Measurements from ENCODE around the gene LINC01488.

LINC01488 gene

DNA sequence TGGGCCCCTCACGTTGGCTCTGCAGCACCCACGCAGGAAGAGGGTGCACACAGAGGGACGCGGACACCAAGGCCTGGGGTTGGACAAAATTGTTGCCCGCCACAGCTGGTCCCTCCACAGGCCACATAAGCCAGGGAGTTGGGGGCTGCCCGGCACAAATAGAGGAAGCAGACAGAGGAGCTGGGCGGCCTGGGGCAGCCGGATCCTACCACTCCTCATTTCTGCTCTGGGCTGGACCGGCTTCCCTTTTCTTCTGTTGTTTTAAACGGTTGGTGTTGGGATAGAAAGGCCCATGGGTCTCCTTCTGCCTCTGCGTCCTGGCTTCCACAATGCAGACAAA lies 36.4 kb upstream of the LINC01488 start:
- no peak for DNase-seq (ENCODE audit: low read depth in 2 of 2)

DNA sequence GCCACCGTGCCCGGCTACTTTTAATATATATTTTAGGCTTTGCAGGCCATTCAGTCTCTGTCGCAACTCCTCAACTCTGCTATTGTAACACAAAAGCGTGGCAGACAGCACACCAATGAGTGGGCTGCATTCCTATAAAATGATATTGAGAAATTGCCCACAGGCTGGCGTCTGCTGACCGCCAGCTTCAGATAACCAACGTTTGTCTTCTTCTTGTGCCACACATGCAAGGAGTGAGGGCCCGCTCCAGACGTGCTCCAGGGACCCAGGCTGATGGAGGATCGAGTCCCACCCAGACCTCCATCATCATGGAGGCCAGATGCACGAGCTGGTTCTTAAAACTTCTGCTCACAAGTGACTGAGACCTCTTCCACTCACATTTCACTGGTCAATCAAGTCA lies 35.4 kb upstream of the LINC01488 start:
- DNase-seq (ENCODE audit: low read depth in 2 of 2), result no peak

DNA sequence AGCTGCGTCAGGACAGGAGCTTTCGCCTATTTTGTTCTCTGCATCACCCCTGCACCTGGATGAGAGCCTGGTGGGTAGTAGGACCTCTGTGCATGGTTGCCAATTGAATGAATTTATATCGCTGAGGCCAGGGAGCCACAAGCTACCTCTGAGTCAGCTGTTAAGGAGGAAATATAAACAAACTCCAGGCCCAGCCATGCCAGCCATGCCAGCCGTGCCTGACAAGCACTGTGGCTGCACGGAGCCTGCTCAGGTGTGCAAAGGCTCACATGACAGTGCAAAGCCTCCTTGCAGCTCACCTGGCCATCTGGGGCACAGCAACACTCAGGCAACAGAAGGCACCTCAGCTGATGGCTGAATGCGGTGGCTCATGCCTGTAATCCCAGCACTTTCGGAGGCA lies 33.7 kb upstream of the LINC01488 start:
- DNase-seq (ENCODE audit: low read depth in 2 of 2), result no peak

DNA sequence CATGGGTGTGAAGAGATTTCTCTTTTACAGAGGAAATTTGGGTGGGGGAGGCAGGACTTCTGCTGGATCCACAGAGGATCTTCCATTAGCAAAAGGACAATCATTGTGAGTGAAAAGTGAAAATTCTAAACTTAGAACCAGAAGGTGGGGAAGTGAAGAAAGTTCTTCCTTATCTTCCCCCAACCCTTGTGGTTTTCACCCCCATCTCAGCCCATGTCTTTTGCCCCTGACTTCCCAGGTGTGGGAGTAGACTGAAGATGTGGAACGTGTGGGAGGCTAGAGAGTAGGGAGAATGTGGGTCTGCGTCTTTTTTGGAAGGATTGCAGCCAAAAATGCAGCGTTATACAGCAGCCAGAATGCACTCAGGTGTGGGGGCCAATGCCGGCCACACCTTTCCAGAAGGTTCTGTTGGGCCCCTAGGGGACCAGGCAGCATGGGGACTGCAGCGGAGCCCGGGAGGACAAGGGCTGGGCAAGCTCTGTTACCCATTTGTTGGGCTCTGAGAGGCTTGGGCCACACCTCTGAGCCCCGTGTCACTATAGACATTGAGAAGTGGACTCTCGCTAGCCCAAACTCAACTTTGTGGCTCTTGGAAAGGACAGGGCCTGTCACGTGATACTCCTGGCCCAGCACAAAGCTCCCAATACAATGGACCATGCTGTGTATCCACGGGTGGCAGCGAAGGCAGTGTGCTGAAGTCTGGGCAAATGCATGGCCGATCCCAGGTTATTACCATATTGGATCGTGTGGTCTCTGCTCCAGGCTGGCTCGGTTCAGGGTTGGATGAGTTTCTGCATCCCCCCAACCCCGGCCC lies 32.8 kb upstream of the LINC01488 start:
- DNase-seq (ENCODE audit: low read depth in 2 of 2), result no peak

DNA sequence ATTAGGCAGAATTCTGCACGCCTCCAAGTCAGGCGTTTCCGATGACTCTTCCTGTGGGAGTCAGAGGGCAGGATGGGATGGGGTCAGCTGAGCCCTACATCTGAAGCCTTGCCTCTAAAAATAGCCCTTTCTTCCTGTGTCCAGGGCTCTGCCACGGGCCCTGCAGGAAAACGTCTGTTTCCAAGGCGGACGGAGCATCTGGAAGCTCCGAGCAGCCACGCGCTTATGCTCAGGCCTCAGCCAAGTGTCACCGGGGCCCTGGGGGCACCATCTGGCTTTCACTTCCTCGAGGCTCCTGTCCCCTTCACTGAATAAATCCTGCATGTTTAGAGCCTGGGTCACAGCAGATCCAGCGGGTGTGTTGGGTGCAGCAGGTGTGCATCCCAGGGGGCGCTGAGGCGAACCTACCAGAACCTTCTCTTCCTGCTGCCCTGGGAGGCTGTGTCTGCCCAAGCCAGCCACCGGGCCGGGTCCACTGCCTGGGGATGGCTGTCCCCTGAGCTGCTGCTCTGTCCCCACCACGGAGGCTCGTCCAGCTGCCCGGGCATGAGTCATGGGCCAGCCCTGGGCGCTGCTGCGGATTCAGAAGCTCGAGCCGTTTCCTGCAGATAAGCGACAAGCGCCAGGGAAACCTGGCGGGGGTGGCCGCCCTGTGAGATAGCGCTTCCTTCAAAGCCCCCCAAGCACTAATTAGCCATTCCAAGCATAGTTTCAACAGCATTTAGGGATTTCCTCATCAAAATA lies 32.0 kb upstream of the LINC01488 start:
- no peak for DNase-seq (ENCODE audit: low read depth in 2 of 2)

DNA sequence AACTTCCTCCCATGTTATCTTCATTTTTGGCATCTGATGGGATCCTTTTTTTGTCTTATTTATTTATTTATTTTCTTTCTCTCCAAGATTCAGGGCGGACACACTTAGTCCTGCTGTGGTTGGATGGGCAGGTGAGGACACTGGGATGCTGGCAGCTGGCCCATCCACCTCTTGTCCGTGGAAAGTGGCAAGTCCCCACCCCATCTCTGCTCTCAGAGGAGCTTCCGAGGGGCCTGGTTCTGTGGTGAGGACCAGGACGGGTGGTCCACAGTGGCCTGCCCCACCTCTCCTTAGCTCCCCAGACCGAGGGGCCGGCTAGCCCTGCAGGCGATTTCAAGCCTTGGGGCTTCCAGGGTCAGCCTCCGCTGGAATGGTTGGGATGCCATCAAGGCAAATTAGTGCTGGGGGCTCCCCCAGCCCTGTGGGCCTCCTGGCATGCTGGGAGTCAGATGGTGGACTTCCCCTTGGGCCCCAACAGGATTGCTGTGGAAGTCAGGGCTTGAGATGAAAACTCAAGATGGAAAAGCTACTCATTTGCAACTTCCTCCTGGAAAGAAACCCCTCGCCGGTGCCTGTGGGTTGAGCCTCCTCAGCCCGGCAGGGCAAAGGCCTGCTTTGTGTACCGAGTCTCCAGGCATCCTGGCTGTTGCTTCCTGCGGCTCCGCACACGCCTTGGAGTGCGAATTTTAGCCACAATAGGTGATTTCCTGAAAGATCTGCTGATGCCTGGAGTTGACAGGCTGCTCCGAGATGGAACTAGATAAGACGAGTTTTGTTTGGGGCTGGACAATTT lies 31.2 kb upstream of the LINC01488 start:
- DNase-seq (ENCODE audit: low read depth in 2 of 2), result no peak

DNA sequence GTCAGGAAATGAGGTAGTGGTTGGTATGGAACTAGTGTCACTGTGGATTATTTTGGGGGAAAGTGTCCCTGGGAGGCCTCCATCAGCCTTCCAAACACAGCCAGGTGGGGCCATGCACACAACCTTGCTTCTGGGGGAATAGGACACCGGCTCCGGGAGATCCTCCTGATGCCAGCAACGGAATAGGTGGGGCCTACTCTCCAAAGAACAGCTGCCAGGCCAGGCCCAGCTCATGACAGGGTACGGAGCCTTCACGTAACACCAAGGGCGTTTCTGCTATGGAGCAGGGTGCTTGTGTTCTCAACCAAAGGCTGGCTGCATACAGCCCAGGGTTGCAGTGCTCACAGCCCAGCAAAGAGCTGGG lies 30.6 kb upstream of the LINC01488 start:
- no peak for DNase-seq (ENCODE audit: low read depth in 2 of 2)

DNA sequence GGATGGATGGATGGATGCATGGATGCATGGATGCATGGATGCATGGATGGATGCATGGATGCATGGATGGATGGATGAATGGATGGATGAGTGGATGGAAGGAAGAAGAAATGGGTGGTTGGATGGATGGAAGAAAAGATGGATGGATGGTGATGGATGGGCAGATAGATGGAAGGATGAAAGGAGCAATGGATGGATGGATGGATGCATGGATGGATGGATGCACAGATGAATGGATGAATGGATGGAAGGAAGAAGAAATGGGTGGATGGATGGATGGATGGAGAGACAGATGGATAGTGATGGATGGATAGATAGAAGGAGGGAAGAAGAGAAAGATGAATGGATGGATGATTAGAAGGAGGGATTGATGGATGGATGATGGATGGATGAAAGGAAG lies 30.2 kb upstream of the LINC01488 start:
- no peak for DNase-seq (ENCODE audit: low read depth in 2 of 2)

DNA sequence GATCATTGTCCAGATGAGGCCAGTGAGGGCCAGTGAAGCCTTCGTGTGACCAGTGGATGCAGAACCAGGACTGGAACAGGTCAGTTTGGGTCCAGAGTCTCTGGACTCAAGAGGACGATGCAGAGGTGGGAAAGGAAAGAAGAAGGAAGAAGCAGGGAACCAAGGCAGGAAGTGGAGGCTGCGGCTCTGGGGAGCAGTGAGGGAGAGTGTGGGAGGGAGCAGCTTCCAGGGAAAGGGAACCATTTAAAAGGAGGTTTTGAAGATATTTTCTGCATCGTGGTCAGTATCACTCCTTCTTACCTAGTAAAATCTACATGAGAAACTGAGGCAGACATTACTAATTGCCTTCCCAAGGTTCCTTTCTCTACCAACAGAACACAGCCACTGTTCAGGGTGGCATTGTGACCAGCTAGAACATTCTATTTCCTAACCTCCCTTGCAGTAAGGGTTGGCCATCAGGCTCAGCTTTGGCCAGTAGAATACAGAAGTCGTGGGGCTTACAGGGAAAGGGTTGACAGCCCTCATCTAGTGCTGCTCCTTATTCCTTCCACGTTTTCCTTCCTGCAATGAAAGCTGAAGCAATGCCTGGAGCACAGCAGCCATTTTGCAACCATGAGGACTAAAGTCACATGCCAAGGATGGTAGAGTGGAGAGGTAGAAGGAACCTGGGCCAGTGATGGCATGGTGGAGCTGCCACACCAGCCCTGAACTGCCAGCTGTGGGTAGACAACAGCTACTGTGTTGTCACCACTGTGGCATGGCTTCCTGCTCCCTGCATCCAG lies 29.1 kb upstream of the LINC01488 start:
- no peak for DNase-seq (ENCODE audit: low read depth in 2 of 2)

DNA sequence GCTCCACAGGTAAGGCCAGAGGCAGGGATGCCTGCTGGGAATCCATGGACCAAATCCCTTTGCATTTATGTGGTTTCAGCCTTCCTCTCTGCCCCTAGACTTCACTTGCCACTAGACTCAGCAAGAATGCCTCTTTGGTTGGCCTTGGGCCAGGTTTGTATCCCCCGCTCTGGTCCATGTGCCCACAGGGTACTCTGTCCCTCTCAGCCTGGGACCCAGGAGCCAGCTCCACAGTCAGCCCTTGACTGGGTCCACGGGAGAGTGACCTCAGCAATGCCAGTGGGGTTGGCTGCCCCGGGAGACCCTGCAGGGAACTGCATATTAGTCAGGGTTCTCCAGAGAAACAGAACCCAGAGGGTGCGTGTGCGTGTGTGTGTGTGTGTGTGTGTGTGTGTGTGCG lies 28.3 kb upstream of the LINC01488 start:
- DNase-seq (ENCODE audit: low read depth in 2 of 2), result no peak

DNA sequence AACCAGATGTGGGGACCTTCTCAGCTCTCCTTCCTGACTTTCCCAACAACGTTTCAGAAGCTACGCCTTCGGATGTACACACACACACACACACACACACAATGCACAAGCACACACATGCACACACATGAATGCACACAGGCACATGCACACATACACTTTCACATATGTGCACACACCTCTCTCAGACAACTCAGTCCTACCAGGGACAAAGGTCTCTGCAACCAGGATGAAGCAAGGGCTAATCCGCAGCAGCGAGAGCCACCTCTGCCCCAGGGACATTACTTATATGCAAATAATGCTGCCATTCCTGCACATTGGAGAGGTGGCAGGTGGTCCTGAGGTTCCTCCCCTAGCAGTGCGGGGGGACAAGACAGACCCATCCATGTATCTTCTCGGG lies 27.4 kb upstream of the LINC01488 start:
- DNase-seq (ENCODE audit: low read depth in 2 of 2), result no peak

DNA sequence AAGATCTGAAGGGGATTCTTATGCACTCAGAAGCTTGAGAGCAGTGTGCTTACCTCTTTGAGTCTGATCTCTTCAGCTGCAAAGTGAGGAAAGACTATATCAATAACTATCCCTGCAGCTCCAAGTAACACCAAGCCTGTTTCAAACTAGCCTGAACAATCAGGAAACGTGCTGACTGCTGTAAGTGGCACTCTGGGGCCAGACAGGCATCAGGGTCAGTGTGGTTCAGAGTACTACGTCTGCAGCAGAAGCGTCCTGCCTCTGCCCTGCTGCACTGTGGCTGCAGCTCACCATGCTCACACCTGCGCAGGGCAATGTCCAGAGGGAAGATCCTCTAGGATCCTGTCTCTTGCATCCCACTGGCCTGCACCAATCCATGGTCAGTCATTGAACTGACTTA lies 25.5 kb upstream of the LINC01488 start:
- no peak for DNase-seq (ENCODE audit: low read depth in 2 of 2)

DNA sequence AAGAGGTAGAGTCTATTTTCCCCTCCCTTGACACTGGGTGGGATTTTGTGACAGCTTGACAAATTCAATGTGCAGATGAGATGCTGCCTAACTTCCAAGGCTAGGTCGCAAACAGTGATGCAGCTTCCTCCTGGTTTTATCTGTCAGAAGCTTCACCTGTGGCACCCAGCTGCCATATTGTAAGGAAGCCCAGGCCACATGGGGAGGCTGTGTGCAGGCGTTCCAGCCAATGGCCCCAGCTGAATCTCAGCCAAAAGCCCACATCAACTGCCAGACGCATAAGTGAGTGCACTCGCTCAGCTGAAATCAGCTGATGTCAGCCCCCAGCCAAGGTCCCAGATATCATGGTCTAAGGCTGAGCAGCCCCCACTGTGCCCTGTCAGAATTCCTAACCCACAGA lies 24.8 kb upstream of the LINC01488 start:
- DNase-seq (ENCODE audit: low read depth in 2 of 2), result no peak

DNA sequence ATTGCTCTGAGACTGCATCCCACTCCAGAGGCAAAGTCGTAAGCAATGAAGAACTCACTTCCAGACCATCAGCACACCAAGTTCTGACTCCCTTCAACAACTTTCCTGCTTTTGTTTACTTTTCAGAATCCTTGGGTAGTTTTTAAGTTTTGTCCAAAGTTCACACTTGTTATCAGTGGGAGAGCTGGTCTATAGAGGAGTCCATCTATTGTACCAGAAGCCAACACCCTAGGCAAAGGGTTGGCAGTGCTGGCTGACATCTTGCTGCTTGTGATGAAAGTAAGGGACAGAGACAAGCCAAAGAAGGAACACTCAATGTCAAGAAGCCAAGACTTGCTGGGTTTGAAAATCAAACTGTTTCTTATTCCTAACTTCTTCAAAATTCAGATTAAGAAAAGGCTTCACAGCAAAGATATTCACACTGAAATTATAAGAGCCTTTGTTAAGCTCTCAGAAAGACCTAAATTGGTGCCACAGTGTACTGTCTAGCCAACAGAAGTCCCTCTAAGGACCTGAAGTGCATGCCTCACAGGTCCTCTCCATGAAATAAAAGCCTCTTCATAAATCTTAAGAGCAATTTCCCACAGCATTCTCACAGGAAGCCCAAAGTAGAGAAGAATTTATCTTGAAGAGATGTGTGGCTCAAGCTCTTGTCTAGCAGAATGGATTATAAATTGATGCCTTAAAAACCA lies 21.5 kb upstream of the LINC01488 start:
- no peak for DNase-seq (ENCODE audit: low read depth in 2 of 2)

DNA sequence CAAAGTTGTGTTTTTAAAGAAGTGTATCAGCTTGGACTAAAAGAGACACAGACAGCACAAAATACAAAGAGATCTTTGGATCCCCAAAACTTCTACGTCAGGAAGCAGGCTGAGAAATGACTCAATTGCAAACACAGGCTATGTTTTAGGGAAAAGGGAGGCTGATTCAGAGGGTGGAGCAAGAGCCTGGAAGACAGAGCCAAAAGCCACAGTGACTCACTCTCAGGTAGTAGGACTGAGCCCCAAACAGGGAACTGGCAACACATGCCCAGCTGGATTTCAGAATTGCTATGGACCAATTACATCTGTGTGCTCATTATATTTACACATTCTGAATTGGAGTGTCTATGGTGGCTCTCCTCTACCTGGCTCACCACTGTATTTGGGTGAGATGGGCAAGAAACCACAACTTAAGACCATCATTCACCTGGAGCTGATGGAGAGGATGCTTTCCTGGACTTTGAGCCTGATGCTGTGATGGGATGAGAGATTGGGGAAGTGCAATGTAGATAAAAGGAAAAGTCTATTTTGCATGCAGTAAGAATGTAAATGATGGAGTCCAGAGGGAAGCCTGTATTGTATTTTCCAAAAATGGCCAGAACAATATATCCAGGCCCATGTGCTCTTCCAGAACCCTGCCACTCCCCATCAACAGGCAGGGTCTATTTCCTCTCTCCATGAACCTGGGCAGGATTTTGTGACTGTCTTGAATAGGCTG lies 20.8 kb upstream of the LINC01488 start:
- no peak for DNase-seq (ENCODE audit: low read depth in 2 of 2)

DNA sequence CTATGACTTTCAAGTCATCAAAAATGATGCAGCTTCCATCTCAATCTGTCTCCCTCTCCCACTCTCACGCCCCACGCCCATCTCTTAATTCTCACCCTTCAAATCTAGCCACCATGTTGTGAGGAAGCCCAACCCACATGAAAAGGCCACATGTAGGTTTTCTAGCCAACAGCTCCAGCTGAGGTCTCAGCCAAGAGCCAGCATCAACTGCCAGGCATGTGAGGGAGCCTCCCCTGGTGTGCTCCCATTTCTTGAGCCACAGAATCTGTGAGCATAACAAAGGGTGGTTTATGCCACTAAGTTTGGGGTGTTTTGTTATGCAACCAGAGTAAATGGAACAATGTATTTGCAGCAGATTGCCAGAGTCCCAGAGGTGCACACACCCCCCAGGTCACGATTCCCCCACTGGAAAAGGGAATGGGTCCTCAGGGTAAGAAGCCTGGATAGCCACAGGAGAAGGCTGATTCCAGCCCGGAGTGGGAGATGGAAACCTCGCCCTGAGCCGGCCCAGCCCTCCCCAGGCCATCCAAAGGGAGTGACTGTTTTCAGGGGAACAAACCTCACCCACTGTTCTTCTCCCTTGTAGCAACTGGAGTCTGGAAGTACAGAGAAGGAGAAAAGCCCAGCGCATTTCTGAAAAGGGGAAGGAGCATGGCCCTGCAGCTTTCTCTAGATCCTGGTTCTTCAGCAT lies 20.0 kb upstream of the LINC01488 start:
- no peak for DNase-seq (ENCODE audit: low read depth in 2 of 2)

DNA sequence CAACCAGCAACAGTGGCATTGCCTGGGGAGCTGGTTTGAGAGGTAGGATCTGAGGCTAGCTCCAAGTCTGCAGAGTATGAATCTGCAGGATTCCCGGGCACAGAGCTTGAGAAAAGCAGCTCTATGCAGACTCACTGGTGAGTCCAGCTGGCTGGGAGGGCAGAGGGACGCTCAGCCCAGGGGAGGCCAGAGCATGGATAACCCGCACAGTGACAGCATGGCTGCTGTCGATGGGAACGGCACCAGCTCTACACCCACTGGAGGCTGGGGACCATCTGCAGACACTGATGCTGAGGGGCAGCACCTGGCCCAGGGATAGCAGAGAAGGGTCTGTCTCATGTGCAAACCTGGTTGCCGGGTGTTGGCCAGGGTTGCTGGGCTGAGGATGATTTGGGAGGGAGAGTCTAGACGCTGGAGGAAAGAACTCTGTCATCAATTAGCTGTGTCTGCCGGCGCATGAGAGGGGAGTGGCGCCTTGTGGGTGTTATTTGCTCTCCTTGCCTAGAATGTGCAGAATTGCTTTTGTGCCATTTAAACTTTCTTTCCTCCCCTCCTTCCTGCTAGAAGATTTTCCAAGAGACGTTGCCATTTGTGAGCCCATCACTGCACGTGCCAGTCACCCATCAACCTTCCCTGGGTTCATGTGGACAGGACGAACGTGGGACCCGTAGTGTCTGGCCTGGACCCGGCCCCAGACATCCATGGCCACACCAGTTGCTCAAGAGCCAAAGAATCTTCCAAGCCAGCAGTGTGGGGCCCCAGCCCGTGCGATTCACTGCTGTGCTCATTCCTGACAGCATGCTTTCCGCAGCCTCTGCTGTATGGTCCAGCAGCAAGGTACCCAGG lies 19.1 kb upstream of the LINC01488 start:
- DNase-seq (ENCODE audit: low read depth in 2 of 2), result no peak

DNA sequence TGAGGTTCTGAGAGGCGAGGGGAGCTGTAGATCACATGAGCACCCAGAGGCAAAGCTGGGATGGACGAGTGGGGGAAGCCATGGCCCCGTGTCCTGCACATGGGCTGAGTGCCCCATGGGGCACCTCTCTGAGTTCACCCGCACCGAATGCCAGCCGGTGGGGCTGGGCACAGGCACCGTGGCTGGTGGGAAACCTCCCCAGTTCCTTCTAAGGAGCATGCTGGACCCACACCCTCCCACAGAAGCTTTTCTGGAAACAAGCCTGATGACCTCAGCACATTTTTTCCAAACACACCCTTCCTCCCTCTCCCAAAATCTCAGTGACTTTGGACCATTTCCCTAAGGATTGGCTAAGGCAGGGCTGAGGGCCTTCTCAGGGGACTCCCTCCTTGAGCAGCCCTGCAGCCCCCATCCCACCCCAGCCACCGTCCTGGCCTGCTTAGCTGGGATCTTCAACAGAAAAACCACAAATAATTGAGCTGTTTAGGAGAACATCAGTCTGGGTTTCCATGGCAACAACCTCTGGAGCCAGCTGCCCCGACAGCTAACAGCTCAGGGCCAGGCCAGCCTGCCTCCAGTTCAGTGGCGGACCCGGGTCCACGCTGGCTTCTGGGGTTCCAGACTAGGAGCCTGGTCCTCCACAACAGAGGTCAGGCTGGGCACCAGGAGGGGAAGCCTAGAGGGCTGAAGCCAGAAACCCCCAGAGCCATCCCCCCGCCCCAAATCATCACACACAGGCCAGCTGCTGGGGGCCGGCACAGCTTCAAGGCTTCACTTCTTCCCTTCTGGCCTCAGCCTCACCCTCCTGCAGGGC lies 18.1 kb upstream of the LINC01488 start:
- DNase-seq (ENCODE audit: low read depth in 2 of 2), result no peak
